HepG2 (cell line): ENCODE results near the gene HELZ. TPM values are rescaled to one million over a fixed set of nuclear protein-coding genes. Genes with fewer than 3 reads are reported as not detected.

Experiments used
- ATAC-seq: fragments of 200-7000 bp; cut with Tn5 transposase; 3 replicates; pipeline ENCODE4 v1.9.1; 2020; ENCODE audit warnings: mild to moderate bottlenecking, moderate library complexity
- BruUV-seq: library from RNA; stranded (reverse); fragments of 400-500 nt; replicated peaks from 2 replicates; lab custom pipeline; 2021; lab: Mats Ljungman, UMichigan
- CTCF ChIA-PET: fragments of 300-600 bp; formaldehyde crosslinking; extraction: SDS; loops from one replicate; lab custom pipeline; 2021; ENCODE audit warnings: low total read pairs, inconsistent platforms, low intra/inter-chr PET ratio; lab: Yijun Ruan, JAX
- POLR2A ChIA-PET: fragments of 350-600 bp; sonication (Branson Sonifier 250); formaldehyde crosslinking; loops from one replicate; lab custom pipeline; 2020; ENCODE audit warnings: antibody characterized with exemption, inconsistent platforms; lab: Yijun Ruan, JAX
- DNase-seq: peaks from one replicate; pipeline ENCODE4 v3.0.0-alpha.2; 2015; ENCODE audit warnings: low spot score
- FAIRE-seq: peaks from 3 replicates; lab custom pipeline; 2011; peaks lifted over from hg19 to GRCh38; lab: Jason Lieb, UNC
- H2AFZ ChIP-seq: one replicate; pipeline ENCODE4 v1.6.1; 2011; ENCODE audit warnings: low read length, inconsistent platforms
- H3K27ac ChIP-seq: fragments of 300-600 bp; 3 replicates; pipeline ENCODE4 v1.8.0; 2011; ENCODE audit warnings: mixed run types, mild to moderate bottlenecking, mixed read lengths, low read length, inconsistent platforms; ENCODE audit not compliant: insufficient read depth; ENCODE audit errors: extremely low read length
- H3K27me3 ChIP-seq, 2 experiments: fragments of 200-600 bp in 1 of 2; 2 replicates in 1 of 2; 3 replicates in 1 of 2; pipeline versions ENCODE4 v1.6.0 to v1.8.0; 2011; ENCODE audit warnings: low read length in 2 of 2, mild to moderate bottlenecking in 2 of 2, moderate library complexity in 2 of 2, inconsistent platforms in 1 of 2; ENCODE audit not compliant: insufficient read depth in 2 of 2, control insufficient read depth in 1 of 2
- H3K36me3 ChIP-seq, 2 experiments: fragments of 200-600 bp in 1 of 2; replicated peaks in 1 of 2; 2 replicates in 1 of 2; 3 replicates in 1 of 2; pipeline versions ENCODE4 v1.5.1 to v1.8.0; 2011; ENCODE audit warnings: low read length in 2 of 2, inconsistent platforms in 1 of 2; ENCODE audit not compliant: insufficient read depth in 2 of 2, control insufficient read depth in 1 of 2
- H3K4me1 ChIP-seq: 2 replicates; pipeline ENCODE4 v1.5.1; 2012; ENCODE audit warnings: low read length, inconsistent platforms; ENCODE audit not compliant: insufficient read depth
- H3K4me2 ChIP-seq: 2 replicates; pipeline ENCODE4 v1.6.0; 2011; ENCODE audit warnings: low read depth, low read length, inconsistent platforms
- H3K4me3 ChIP-seq, 3 experiments: fragments of 200-600 bp in 1 of 3; sonication (generic), shearing (Covaris generic) in 1 of 3; replicated peaks in 1 of 3; 2 replicates each; pipeline ENCODE4 v1.5.1; 2011 to 2016; ENCODE audit warnings: low read length in 3 of 3, inconsistent platforms in 2 of 3, low read depth in 2 of 3, mild to moderate bottlenecking in 2 of 3, control low read depth in 1 of 3, mixed read lengths in 1 of 3; ENCODE audit not compliant: insufficient read depth in 1 of 3
- H3K79me2 ChIP-seq: one replicate; pipeline ENCODE4 v1.6.1; 2011; ENCODE audit warnings: low read length, inconsistent platforms; ENCODE audit not compliant: insufficient read depth
- H3K9ac ChIP-seq: 2 replicates; pipeline ENCODE4 v1.6.0; 2011; ENCODE audit warnings: mild to moderate bottlenecking, low read depth, low read length, inconsistent platforms; ENCODE audit not compliant: insufficient read depth
- H3K9me3 ChIP-seq: 2 replicates; pipeline ENCODE4 v1.5.1; 2012; ENCODE audit warnings: mild to moderate bottlenecking, low read length
- H4K20me1 ChIP-seq: 2 replicates; pipeline ENCODE4 v1.6.0; 2011; ENCODE audit warnings: inconsistent platforms, mild to moderate bottlenecking, low read length, moderate library complexity; ENCODE audit not compliant: insufficient read depth
- AFF4 ChIP-seq: sonication (generic); formaldehyde crosslinking; IDR thresholded peaks from 2 replicates; pipeline ENCODE4 v1.4.0; 2020; ENCODE audit warnings: missing genetic modification reagents
- AGO1 ChIP-seq: fragments of 200-400 bp; formaldehyde crosslinking; IDR thresholded peaks from 2 replicates; pipeline ENCODE4 v1.6.1; 2017; ENCODE audit warnings: mild to moderate bottlenecking, low read depth, low read length, moderate library complexity; ENCODE audit not compliant: poor library complexity, severe bottlenecking
- FOXO1 ChIP-seq: sonication (generic); formaldehyde crosslinking; IDR thresholded peaks from 2 replicates; pipeline ENCODE4 v1.4.0; 2020; ENCODE audit warnings: missing genetic modification reagents
- FOXP4 ChIP-seq: sonication (generic); formaldehyde crosslinking; IDR thresholded peaks from 2 replicates; pipeline ENCODE4 v1.4.0; 2020; ENCODE audit warnings: missing genetic modification reagents
- KDM3A ChIP-seq: IDR thresholded peaks from 2 replicates; pipeline ENCODE4 v1.6.1; 2018; ENCODE audit warnings: low read depth, missing compliant biosample characterization
- KLF6 ChIP-seq: IDR thresholded peaks from 2 replicates; pipeline ENCODE4 v1.8.0; 2016; ENCODE audit warnings: missing biosample characterization, missing genetic modification reagents
- MLX ChIP-seq: IDR thresholded peaks from 2 replicates; pipeline ENCODE4 v1.6.1; 2016
- MTA1 ChIP-seq: sonication (generic); formaldehyde crosslinking; IDR thresholded peaks from 2 replicates; pipeline ENCODE4 v1.4.0; 2020; ENCODE audit warnings: missing genetic modification reagents, mild to moderate bottlenecking, borderline replicate concordance
- NFKBIZ ChIP-seq: IDR thresholded peaks from 2 replicates; pipeline ENCODE4 v1.6.1; 2018; ENCODE audit warnings: missing genetic modification reagents, missing compliant biosample characterization
- NR1H2 ChIP-seq: sonication (generic); formaldehyde crosslinking; IDR thresholded peaks from 2 replicates; pipeline ENCODE4 v1.8.1; 2022; ENCODE audit warnings: low read depth, missing genetic modification reagents, borderline replicate concordance
- SIN3A ChIP-seq: IDR thresholded peaks from 2 replicates; pipeline ENCODE4 v1.6.1; 2011; ENCODE audit warnings: low read depth, mild to moderate bottlenecking, control low read depth, low read length, borderline replicate concordance
- SIN3B ChIP-seq: fragments of 150-350 bp; IDR thresholded peaks from 2 replicates; pipeline ENCODE4 v1.6.1; 2014; ENCODE audit warnings: low read length
- SP5 ChIP-seq: IDR thresholded peaks from 2 replicates; pipeline ENCODE4 v1.6.1; 2016; ENCODE audit warnings: low read depth, borderline replicate concordance
- USF2 ChIP-seq, 2 experiments: sonication (generic) in 1 of 2; formaldehyde crosslinking in 1 of 2; IDR thresholded peaks; 2 replicates each; pipeline versions ENCODE4 v1.5.1 to v1.6.1; 2011 to 2020; ENCODE audit warnings: borderline replicate concordance in 1 of 2, low read depth in 1 of 2, low read length in 1 of 2, mild to moderate bottlenecking in 1 of 2, missing genetic modification reagents in 1 of 2, moderate library complexity in 1 of 2
- YEATS2 ChIP-seq: sonication (generic); formaldehyde crosslinking; IDR thresholded peaks from 2 replicates; pipeline ENCODE4 v1.4.0; 2020; ENCODE audit warnings: missing genetic modification reagents, borderline replicate concordance
- ZBTB1 ChIP-seq: sonication (generic); formaldehyde crosslinking; IDR thresholded peaks from 2 replicates; pipeline ENCODE4 v1.4.0; 2020; ENCODE audit warnings: missing genetic modification reagents, borderline replicate concordance
- ZNF30 ChIP-seq: sonication (generic); formaldehyde crosslinking; IDR thresholded peaks from 2 replicates; pipeline ENCODE4 v1.5.0; 2020; ENCODE audit warnings: mild to moderate bottlenecking, missing genetic modification reagents
- WGBS: methylation state at CpG from one replicate; pipeline ENCODE4 v1.1.6; 2017; ENCODE audit warnings: low lambda C conversion rate; 5-methylcytosine and 5-hydroxymethylcytosine counted together
- in situ Hi-C: cut with HindIII; loops from 2 replicates; pipeline ENCODE4 v1.10.0; 2017; ENCODE audit warnings: low pct_unique_long_range_greater_than_20kb; ENCODE audit not compliant: extremely low pct_ligation_motif_present
- intact Hi-C: fragments of 100-400 bp; cut with micrococcal nuclease; formaldehyde crosslinking; loops from one replicate; pipeline ENCODE4 v1.10.0; 2022; ENCODE audit not compliant: unreplicated experiment
- polyA plus RNA-seq, 8 experiments: library from polyadenylated mRNA; depleted of rRNA in 3 of 8; stranded (reverse) in 7 of 8; unstranded in 1 of 8; fragments of >200 nt; fragmentation: Illumina TruSeq in 4 of 8; extraction: Trizol in 4 of 8; gene quantifications; 2 replicates each; pipeline versions ENCODE4 v1.2.1 to v1.2.3, GENCODE V29; 2011 to 2016; ENCODE audit warnings: low read depth in 4 of 8, missing spikeins in 1 of 8, mixed read lengths in 1 of 8; ENCODE audit not compliant: insufficient read depth in 1 of 8
- total RNA-seq, 5 experiments: library from RNA; depleted of rRNA; stranded (reverse); fragments of >200 nt; fragmentation: Illumina TruSeq; extraction: Trizol; gene quantifications; 2 replicates each; pipeline ENCODE4 v1.2.3, GENCODE V29; 2016; ENCODE audit warnings: low read depth in 1 of 5

HELZ gene
- total and polyA plus RNA-seq, 2 of the 13 experiments (the other 11 are each of a cell fraction or from before 2014, with no cell fraction given): 35.3 to 52.4 TPM

GRCh38 chr17:67180275-67180674 lies 64.7 kb downstream of the HELZ start:
- CTCF ChIA-PET: no interaction called here
- FAIRE-seq (no peak), DNase-seq (no peak), ATAC-seq (no peak)
- no peak overlapping the region for H3K9ac ChIP-seq
- H3K79me2 ChIP-seq: no peaks in the 10 kb centered on the region
- H2AFZ ChIP-seq: no peak overlapping the region
- H4K20me1 ChIP-seq: no peaks in the 10 kb centered on the region
- in situ Hi-C loops (no loop called here), intact Hi-C loops (no loop called here)
- H3K27ac ChIP-seq: no peak overlapping the region
- H3K4me3 ChIP-seq: no peak overlapping the region
- BruUV-seq: no TSS peak
- 95% methylated on average over 5 of the region's 5 CpGs for WGBS
- no peak for TF ChIP-seq AGO1
- TF ChIP-seq FOXO1 (CRISPR knock-in tag): no peak
- no peak for TF ChIP-seq SIN3A
- no peak for TF ChIP-seq NR1H2 (CRISPR knock-in tag)
- TF ChIP-seq AFF4 (CRISPR knock-in tag): no peak
- TF ChIP-seq MLX: no peak
- TF ChIP-seq ZNF30: no peak
- no peak for TF ChIP-seq SP5 (CRISPR knock-in tag)
- TF ChIP-seq FOXP4 (CRISPR knock-in tag): no peak
- TF ChIP-seq SIN3B: no peak
- TF ChIP-seq KLF6 (CRISPR knock-in tag): no peak
- no peak for TF ChIP-seq USF2 (IDR thresholded peaks at IDR 0.05; ENCODE audit: low read depth, low read length)
- no peak for TF ChIP-seq USF2 (CRISPR knock-in tag; IDR thresholded peaks at IDR 0.05; ENCODE audit: borderline replicate concordance)
- no peak for TF ChIP-seq MTA1
- TF ChIP-seq YEATS2 (CRISPR knock-in tag): no peak
- TF ChIP-seq NFKBIZ: no peak
- TF ChIP-seq KDM3A (CRISPR knock-in tag): no peak
- TF ChIP-seq ZBTB1 (CRISPR knock-in tag): no peak
- H3K9me3 ChIP-seq: no peaks in the 10 kb centered on the region
- POLR2A ChIA-PET: no interaction called here
- no peaks in the 10 kb centered on the region for H3K4me1 ChIP-seq
- H3K36me3 ChIP-seq: peaks cover 12 to 30% of the 10 kb centered on the region in 2 experiments
- no peak overlapping the region for H3K4me2 ChIP-seq
- H3K27me3 ChIP-seq: no peaks in the 10 kb centered on the region
